Hepatocyte (in vitro differentiated cells): Measurements from ENCODE around the gene MBNL1.

Experiments
- EZH2 ChIP-seq: fragments of 200-600 bp; sonication (generic); IDR thresholded peaks from 2 replicates; pipeline ENCODE4 v1.6.1; 2016; ENCODE audit warnings: antibody characterized with exemption, mild to moderate bottlenecking, borderline replicate concordance
- TF ChIP-seq, protein P1 (sequence below): fragments of 200-600 bp; sonication (generic); IDR thresholded peaks from 2 replicates; pipeline ENCODE4 v1.5.1; 2016; ENCODE audit warnings: antibody characterized with exemption, mild to moderate bottlenecking; ENCODE audit not compliant: poor library complexity

- TF ChIP-seq, protein P1, sequence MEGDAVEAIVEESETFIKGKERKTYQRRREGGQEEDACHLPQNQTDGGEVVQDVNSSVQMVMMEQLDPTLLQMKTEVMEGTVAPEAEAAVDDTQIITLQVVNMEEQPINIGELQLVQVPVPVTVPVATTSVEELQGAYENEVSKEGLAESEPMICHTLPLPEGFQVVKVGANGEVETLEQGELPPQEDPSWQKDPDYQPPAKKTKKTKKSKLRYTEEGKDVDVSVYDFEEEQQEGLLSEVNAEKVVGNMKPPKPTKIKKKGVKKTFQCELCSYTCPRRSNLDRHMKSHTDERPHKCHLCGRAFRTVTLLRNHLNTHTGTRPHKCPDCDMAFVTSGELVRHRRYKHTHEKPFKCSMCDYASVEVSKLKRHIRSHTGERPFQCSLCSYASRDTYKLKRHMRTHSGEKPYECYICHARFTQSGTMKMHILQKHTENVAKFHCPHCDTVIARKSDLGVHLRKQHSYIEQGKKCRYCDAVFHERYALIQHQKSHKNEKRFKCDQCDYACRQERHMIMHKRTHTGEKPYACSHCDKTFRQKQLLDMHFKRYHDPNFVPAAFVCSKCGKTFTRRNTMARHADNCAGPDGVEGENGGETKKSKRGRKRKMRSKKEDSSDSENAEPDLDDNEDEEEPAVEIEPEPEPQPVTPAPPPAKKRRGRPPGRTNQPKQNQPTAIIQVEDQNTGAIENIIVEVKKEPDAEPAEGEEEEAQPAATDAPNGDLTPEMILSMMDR = no peak
- no peak for TF ChIP-seq EZH2
These were observed 111.3 kb downstream of the MBNL1 start for GRCh38 chr3:152380043-152380442.
